GM21529 (cell line): ENCODE data around the gene SPG21.

Experiments used
- ATAC-seq: cut with Tn5 transposase; IDR thresholded peaks from one replicate; pipeline ENCODE4 v1.9.1; 2021; ENCODE audit not compliant: unreplicated experiment

SPG21 gene

GRCh38 chr15:64943512-64944225 lies 46.0 kb downstream of the SPG21 start:
- no peak for ATAC-seq

GRCh38 chr15:64942356-64942755 lies 47.4 kb downstream of the SPG21 start:
- no peak for ATAC-seq

GRCh38 chr15:64938192-64938591 lies 51.5 kb downstream of the SPG21 start:
- ATAC-seq: no peak

- ATAC-seq: no peak
Observed at GRCh38 chr15:64934023-64934422, 55.7 kb downstream of the SPG21 start.

DNA sequence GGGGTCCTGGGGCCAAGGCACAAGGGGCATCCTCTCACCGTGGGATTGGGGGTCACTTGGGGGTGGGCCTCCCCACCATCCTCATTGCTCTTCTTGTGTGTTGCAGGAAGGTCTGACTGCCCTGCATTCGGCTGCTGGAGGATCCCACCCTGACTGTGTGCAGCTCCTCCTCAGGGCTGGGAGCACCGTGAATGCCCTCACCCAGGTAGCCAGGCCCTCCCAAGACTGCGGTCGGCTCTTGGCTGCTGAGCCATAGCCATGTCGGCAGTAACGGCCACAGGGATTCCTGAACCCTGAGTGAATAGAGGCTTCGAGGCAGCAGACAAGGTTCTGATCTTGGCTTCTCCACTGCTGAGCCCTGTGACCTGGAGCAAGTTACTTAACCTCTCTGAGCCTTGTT lies 58.3 kb downstream of the SPG21 start:
- ATAC-seq: no peak

GRCh38 chr15:64930778-64931371 lies 58.8 kb downstream of the SPG21 start:
- no peak for ATAC-seq

- peak; percentile 83 for ATAC-seq
Observed at GRCh38 chr15:64930019-64930652, 59.6 kb downstream of the SPG21 start.

GRCh38 chr15:64928626-64929220 lies 61.0 kb downstream of the SPG21 start:
- no peak for ATAC-seq

- ATAC-seq: no peak
Observed at GRCh38 chr15:64926661-64927060, 63.1 kb downstream of the SPG21 start.

DNA sequence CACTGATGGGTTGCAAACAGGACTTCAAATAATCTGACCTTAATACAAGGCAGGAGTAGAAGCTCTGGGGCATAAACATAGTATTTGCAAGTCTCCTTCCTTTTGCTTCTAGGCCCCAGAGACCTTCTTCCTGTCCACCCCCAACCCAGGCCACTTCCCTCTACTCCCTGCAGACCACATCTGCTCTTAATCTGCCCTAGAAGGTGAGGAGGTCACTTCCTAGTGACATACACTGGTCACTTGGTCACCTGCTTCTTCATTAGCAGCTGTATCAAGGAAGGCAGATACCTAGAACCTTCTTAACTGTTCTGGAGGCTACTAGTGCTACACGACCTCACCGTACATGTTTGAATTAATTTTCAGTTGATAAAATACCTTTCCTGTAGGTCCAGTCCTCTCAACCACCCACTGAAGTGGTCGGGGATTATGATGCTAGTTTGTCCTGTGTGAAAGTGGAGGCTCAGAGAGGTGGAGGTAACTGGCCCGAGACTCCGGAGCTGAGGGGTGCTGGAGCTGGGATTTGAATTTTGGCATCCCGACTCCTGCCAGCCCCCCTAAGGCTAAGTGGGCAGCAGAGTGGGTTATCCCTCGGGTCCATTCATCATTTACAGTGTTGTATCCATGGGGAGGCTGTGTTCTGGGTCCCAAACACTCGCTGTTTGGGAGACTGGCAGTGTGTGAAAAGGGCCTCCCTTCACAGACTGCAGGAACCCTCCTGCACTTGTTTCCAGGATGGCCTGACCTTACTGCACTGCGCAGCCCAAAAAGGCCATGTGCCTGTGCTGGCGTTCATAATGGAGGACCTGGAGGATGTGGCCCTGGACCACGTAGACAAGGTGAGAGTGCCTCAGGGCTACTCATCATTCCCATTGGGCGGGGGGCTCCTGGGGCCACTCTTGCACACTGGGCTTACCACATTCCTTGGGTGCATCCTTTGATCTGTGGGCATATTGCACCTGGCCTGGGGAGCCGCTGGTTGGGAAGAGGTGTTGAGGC lies 64.1 kb downstream of the SPG21 start:
- ATAC-seq: no peak

- ATAC-seq: no peak
Observed at GRCh38 chr15:64923546-64923945, 66.2 kb downstream of the SPG21 start.

DNA sequence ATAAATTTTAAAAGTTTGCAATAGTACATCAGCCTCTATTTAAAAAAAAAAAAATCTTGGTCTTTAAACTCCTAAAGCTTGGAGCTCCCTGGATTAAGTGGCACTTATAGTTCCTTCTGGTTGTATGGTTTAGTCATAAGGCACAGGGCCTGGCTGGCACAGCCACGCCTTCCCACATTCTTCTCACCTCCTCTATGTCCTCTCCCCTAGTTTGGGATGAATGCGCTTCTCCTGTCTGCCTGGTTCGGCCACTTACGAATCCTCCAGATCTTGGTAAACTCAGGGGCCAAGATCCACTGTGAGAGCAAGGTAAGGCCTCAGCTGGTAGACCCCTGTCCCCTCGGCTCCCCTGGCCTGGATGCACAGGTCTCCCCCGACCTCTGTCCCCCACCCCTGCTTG lies 68.0 kb downstream of the SPG21 start:
- ATAC-seq: no peak

DNA sequence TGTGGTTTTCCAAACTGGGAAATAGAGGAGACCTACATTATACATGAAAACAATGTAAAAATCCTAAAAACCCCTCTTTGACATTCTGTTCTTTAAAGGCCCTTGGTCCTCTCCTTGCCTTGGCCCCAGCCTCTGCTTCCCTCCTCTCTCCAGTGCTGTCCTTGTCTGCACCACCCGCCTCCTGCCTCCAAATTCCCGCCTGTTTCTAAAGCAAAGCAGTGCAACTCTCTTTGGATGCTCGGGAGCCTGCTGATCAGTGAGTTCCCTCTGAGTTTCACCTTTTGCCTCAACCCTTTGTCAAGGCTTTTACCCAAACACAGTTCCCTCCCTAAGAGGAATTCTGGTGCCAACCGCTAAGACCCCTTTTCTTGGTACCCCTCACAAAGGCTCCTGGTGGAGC lies 70.0 kb downstream of the SPG21 start:
- no peak for ATAC-seq

DNA sequence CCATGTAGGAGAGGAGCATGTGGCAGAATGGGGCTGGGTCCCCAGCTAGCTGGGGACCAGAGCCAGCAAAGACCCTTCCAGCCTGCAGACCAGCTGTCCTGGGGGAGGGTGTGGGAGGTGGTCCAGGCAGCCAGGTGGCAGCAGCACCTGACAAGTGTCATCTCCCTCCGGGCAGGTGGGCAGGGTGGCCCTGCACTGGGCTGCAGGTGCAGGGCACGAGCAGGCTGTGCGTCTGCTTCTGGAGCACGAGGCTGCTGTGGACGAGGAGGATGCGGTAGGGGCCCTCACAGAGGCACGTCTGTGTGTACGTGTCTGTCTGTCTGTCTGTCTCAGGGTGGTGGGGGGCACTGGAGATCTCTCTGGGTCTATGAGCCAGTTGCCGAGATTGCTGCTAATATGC lies 72.5 kb downstream of the SPG21 start:
- ATAC-seq: no peak

DNA sequence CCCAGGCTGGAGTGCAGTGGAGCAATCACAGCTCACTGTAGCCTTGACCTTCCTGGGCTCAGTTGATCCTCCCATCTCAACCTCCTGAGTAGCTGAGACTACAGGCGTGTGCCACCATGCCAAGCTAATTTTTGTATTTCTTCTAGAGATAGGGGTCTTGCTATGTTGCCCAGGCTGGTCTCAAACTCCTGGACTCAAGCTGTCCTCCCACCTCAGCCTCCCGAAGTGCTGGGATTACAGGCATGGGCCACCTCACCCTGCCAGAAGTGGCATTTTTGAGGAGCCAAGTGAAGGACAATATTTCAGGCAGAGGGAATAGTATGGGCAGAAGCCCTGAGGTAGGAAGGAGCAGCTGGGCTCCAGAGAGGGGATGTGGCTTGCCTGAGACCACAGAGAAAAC lies 73.3 kb downstream of the SPG21 start:
- no peak for ATAC-seq

GRCh38 chr15:64915518-64916227 lies 74.0 kb downstream of the SPG21 start:
- no peak for ATAC-seq
